GM19397 (cell line): ENCODE results near the gene CUL3.
A peak's percentile ranks its signal among the peaks of the same experiment; 100 is the strongest.
"Not testable (repeated sequence)": the region's sequence is repeated elsewhere in the genome, so short reads cannot be mapped to it uniquely, and the experiment has no call there.

ENCODE experiments used
- ATAC-seq: cut with Tn5 transposase; IDR thresholded peaks from one replicate; pipeline ENCODE4 v1.9.1; 2021; ENCODE audit warnings: mild to moderate bottlenecking, moderate library complexity; ENCODE audit not compliant: unreplicated experiment

CUL3 gene

GRCh38 chr2:224485081-224486014 lies 99.8 kb downstream of the CUL3 start:
- not testable (repeated sequence) for ATAC-seq

- no peak for ATAC-seq
These were observed 105.3 kb downstream of the CUL3 start for GRCh38 chr2:224479826-224480225.

GRCh38 chr2:224472827-224473226 lies 112.3 kb downstream of the CUL3 start:
- ATAC-seq: no peak

- ATAC-seq: no peak
These were observed 113.0 kb downstream of the CUL3 start for GRCh38 chr2:224472137-224472536.

- ATAC-seq: no peak
These were observed 115.7 kb downstream of the CUL3 start for GRCh38 chr2:224469374-224469964.

GRCh38 chr2:224466304-224466895 lies 118.8 kb downstream of the CUL3 start:
- no peak for ATAC-seq

- ATAC-seq: no peak
These were observed 123.8 kb downstream of the CUL3 start for GRCh38 chr2:224461391-224461790.

- no peak for ATAC-seq
These were observed 127.6 kb downstream of the CUL3 start for GRCh38 chr2:224457408-224458096.

- ATAC-seq: no peak
These were observed 131.3 kb downstream of the CUL3 start for GRCh38 chr2:224453892-224454291.

- ATAC-seq: no peak
These were observed 135.7 kb downstream of the CUL3 start for GRCh38 chr2:224449212-224450147.

- no peak for ATAC-seq
These were observed 136.9 kb downstream of the CUL3 start for GRCh38 chr2:224448236-224448635.

GRCh38 chr2:224444783-224445182 lies 140.4 kb downstream of the CUL3 start:
- no peak for ATAC-seq

- no peak for ATAC-seq
These were observed 141.1 kb downstream of the CUL3 start for GRCh38 chr2:224444021-224444420.

GRCh38 chr2:224442071-224442967 lies 142.8 kb downstream of the CUL3 start:
- peak; percentile 63 for ATAC-seq

GRCh38 chr2:224440988-224441387 lies 144.2 kb downstream of the CUL3 start:
- ATAC-seq: no peak

- no peak for ATAC-seq
These were observed 146.4 kb downstream of the CUL3 start for GRCh38 chr2:224438726-224439125.

- no peak for ATAC-seq
These were observed 148.5 kb downstream of the CUL3 start for GRCh38 chr2:224436634-224437033.

- no peak for ATAC-seq
These were observed 150.5 kb downstream of the CUL3 start for GRCh38 chr2:224434618-224435017.

GRCh38 chr2:224433442-224433841 lies 151.7 kb downstream of the CUL3 start:
- no peak for ATAC-seq
